GM12875 (cell line): ENCODE results near the gene CLDN24.

Experiments used
- H3K4me3 ChIP-seq: one replicate; pipeline ENCODE4 v1.5.1; 2011; ENCODE audit warnings: low read depth, low read length, control low read depth
- CTCF ChIP-seq: IDR thresholded peaks from 2 replicates; pipeline ENCODE4 v1.5.1; 2011; ENCODE audit warnings: low read depth, mild to moderate bottlenecking, control low read depth, inconsistent platforms, low read length, moderate library complexity, borderline replicate concordance; ENCODE audit not compliant: insufficient read depth

Gene CLDN24

GRCh38 chr4:183345261-183345660 is 23.0 kb upstream of the CLDN24 start:
- no peak for TF ChIP-seq CTCF
- H3K4me3 ChIP-seq: no peak overlapping the region

- H3K4me3 ChIP-seq: no peak overlapping the region
- no peak for TF ChIP-seq CTCF
Measured at GRCh38 chr4:183344523-183345255, 22.5 kb upstream of the CLDN24 start.

GRCh38 chr4:183343730-183344129 is 21.5 kb upstream of the CLDN24 start:
- TF ChIP-seq CTCF: no peak
- H3K4me3 ChIP-seq: no peak overlapping the region

- TF ChIP-seq CTCF: no peak
- no peak overlapping the region for H3K4me3 ChIP-seq
Measured at GRCh38 chr4:183342541-183343533, 20.6 kb upstream of the CLDN24 start.

GRCh38 chr4:183337833-183338232 is 15.6 kb upstream of the CLDN24 start:
- no peak overlapping the region for H3K4me3 ChIP-seq
- no peak for TF ChIP-seq CTCF

- TF ChIP-seq CTCF: no peak
- H3K4me3 ChIP-seq: no peak overlapping the region
Measured at GRCh38 chr4:183337349-183337748, 15.1 kb upstream of the CLDN24 start.
